ENCODE data around the gene UBE2D3.

DNA sequence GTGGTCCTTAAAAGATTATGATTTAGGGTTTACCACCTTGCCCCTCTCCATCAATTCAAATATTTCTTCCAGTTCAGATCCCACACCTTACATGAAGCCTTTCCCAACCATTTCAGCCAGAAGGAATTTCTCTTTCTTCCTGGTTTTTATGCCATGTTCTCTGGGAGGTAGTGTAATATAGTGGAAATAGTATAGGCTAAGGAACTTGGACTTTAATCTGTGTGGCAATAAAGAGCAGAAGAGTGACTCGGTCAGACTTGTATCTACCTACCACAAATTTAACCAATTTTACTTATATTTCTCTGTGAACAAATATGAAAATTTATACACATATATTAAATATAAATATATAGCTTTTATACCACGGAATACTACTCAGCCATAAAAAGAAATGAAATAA is 23.0 kb upstream of the UBE2D3 start:
- TF ChIP-seq, protein P1, sequence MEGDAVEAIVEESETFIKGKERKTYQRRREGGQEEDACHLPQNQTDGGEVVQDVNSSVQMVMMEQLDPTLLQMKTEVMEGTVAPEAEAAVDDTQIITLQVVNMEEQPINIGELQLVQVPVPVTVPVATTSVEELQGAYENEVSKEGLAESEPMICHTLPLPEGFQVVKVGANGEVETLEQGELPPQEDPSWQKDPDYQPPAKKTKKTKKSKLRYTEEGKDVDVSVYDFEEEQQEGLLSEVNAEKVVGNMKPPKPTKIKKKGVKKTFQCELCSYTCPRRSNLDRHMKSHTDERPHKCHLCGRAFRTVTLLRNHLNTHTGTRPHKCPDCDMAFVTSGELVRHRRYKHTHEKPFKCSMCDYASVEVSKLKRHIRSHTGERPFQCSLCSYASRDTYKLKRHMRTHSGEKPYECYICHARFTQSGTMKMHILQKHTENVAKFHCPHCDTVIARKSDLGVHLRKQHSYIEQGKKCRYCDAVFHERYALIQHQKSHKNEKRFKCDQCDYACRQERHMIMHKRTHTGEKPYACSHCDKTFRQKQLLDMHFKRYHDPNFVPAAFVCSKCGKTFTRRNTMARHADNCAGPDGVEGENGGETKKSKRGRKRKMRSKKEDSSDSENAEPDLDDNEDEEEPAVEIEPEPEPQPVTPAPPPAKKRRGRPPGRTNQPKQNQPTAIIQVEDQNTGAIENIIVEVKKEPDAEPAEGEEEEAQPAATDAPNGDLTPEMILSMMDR (conservative IDR thresholded peaks at IDR 0.05; ENCODE audit: low read length) = no peak
- TF ChIP-seq EZH2phosphoT487 (IDR thresholded peaks at IDR 0.05; ENCODE audit: borderline replicate concordance, low read depth, low read length) = no peak
